ENCODE measurements around the gene C5AR2.
"Not testable (repeated sequence)": the region's sequence is repeated elsewhere in the genome, so short reads cannot be mapped to it uniquely, and the experiment has no call there.

C5AR2 gene

GRCh38 chr19:47323872-47324271 is 8.1 kb upstream of the C5AR2 start:
- no peak for DNase-seq (ENCODE audit: low read depth, low spot score)

GRCh38 chr19:47324502-47324901 is 7.5 kb upstream of the C5AR2 start:
- DNase-seq (ENCODE audit: low read depth, low spot score), result no peak

- DNase-seq (ENCODE audit: low read depth, low spot score), result no peak
Measured at GRCh38 chr19:47330466-47330869, 1.5 kb upstream of the C5AR2 start.

- DNase-seq (ENCODE audit: low read depth, low spot score), result peak; percentile 31
Measured at GRCh38 chr19:47331490-47331889, 485 bp upstream of the C5AR2 start.

GRCh38 chr19:47336765-47337718 is 5.1 kb downstream of the C5AR2 start:
- DNase-seq (ENCODE audit: low read depth, low spot score), result not testable (repeated sequence)

GRCh38 chr19:47339196-47339880 is 7.4 kb downstream of the C5AR2 start:
- no peak for DNase-seq (ENCODE audit: low read depth, low spot score)

GRCh38 chr19:47340477-47341208 is 8.7 kb downstream of the C5AR2 start:
- no peak for DNase-seq (ENCODE audit: low read depth, low spot score)

GRCh38 chr19:47341734-47342133 is 9.8 kb downstream of the C5AR2 start:
- DNase-seq (ENCODE audit: low read depth, low spot score), result no peak

GRCh38 chr19:47343194-47343802 is 11.3 kb downstream of the C5AR2 start:
- DNase-seq (ENCODE audit: low read depth, low spot score), result no peak

GRCh38 chr19:47344425-47344824 is 12.4 kb downstream of the C5AR2 start:
- no peak for DNase-seq (ENCODE audit: low read depth, low spot score)

- not testable (repeated sequence) for DNase-seq (ENCODE audit: low read depth, low spot score)
Measured at GRCh38 chr19:47346024-47346423, 14.0 kb downstream of the C5AR2 start.

GRCh38 chr19:47348819-47349795 is 17.1 kb downstream of the C5AR2 start, which contains the start of gene DHX34:
Gene DHX34 (plus strand): TSS chr19:47349315. CDS start chr19:47353031, 3,716 bp downstream.
- DNase-seq (ENCODE audit: low read depth, low spot score), result peak; percentile 99

GRCh38 chr19:47350630-47351029 is 18.7 kb downstream of the C5AR2 start:
- no peak for DNase-seq (ENCODE audit: low read depth, low spot score)

GRCh38 chr19:47351548-47351947 is 19.6 kb downstream of the C5AR2 start:
- peak; percentile 20 for DNase-seq (ENCODE audit: low read depth, low spot score)

- DNase-seq (ENCODE audit: low read depth, low spot score), result no peak
Measured at GRCh38 chr19:47352095-47352494, 20.1 kb downstream of the C5AR2 start.

- DNase-seq (ENCODE audit: low read depth, low spot score), result no peak
Measured at GRCh38 chr19:47353307-47353712, 21.3 kb downstream of the C5AR2 start.

GRCh38 chr19:47356900-47357299 is 24.9 kb downstream of the C5AR2 start:
- DNase-seq (ENCODE audit: low read depth, low spot score), result no peak

- DNase-seq (ENCODE audit: low read depth, low spot score), result peak; percentile 44
Measured at GRCh38 chr19:47357788-47358680, 26.1 kb downstream of the C5AR2 start.

- no peak for DNase-seq (ENCODE audit: low read depth, low spot score)
Measured at GRCh38 chr19:47358936-47359335, 27.0 kb downstream of the C5AR2 start.

All from ELF-1 (cell line).